GM13976 (cell line): ENCODE measurements around the gene APBA2.

ENCODE experiments used
- DNase-seq: peaks from one replicate; pipeline ENCODE4 v3.0.0; 2012; ENCODE audit warnings: low spot score
- CTCF ChIP-seq: IDR thresholded peaks from 2 replicates; pipeline ENCODE4 v1.5.1; 2012; ENCODE audit warnings: borderline replicate concordance, mild to moderate bottlenecking; ENCODE audit not compliant: insufficient read depth; ENCODE audit errors: extremely low read depth, missing control alignments, control extremely low read depth
- in situ Hi-C: fragments of 300-500 bp; cut with MboI; formaldehyde crosslinking; loops from one replicate; pipeline ENCODE4 v1.12.0; 2022; ENCODE audit warnings: low sequenced_read_pairs, mixed read lengths, inconsistent platforms; ENCODE audit not compliant: unreplicated experiment

APBA2 gene

DNA sequence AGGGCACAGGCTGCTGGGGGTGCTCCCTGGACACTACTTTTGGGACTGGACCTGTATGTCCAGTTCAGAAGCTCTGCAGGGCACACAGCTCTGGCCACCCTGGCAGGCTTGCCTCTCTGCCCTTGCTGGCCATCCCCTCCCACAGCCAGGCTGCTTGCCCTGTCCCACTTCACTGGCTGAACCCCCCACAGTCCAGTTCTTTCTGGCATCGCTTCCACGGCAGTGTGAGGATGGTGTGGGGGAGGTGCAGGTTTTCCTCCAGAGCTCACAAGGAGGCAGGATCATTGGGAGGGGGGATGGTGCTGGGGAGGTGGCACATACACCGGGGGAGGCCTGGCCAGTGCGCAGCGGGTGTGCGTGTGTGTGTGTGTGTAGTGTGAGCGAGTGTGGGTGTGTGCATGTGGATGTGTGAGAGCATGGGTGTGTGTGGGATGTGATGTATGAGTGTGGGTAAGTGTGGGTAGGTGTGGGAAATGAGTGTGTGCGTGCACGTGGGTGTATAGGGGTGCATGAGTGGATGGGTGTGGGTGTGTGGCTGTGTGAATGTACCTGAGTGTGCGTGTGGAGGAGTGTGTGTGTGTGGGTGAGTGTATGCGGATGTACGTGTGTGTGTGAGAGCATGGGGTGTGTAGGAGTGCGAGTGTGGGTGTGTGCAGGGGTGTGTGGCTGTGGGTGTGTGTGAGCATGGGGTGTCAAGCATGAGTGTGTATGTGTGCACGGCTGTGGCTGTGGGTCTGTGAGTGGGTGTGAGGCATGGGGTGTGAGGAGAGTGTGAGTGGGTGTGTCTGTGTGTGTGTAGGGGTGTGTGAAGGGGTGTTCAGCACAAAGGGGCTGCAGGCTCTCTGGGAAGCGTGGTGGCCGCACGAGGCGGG is 228.7 kb downstream of the APBA2 start:
- in situ Hi-C loops, result no loop called here

GRCh38 chr15:29115093-29115991 is 229.6 kb downstream of the APBA2 start:
- peak; percentile 54 for DNase-seq
- TF ChIP-seq CTCF, result no peak
- in situ Hi-C loops, result no loop called here

More for the DNA sequence above, 228.7 kb downstream of the APBA2 start:
- DNase-seq, result no peak
- no peak for TF ChIP-seq CTCF

GRCh38 chr15:29116970-29117700 is 231.4 kb downstream of the APBA2 start:
- in situ Hi-C loops, result no loop called here
- no peak for TF ChIP-seq CTCF
- DNase-seq, result no peak

GRCh38 chr15:29117778-29118177 is 232.0 kb downstream of the APBA2 start:
- DNase-seq, result no peak
- TF ChIP-seq CTCF, result no peak
- in situ Hi-C loops, result no loop called here

- TF ChIP-seq CTCF, result no peak
- in situ Hi-C loops, result no loop called here
- no peak for DNase-seq
Observed at GRCh38 chr15:29119847-29120246, 234.1 kb downstream of the APBA2 start.
